A549 (cell line): ENCODE results near the gene ZNF282. TPM values are rescaled to one million over a fixed set of nuclear protein-coding genes. Genes with fewer than 3 reads are reported as not detected.

Experiments
- BHLHE40 ChIP-seq: IDR thresholded peaks from 2 replicates; pipeline ENCODE4 v1.6.1; 2012; ENCODE audit warnings: low read depth, low read length, inconsistent platforms
- CBX2 ChIP-seq: fragments of 200-600 bp; sonication (generic); IDR thresholded peaks from 2 replicates; pipeline ENCODE4 v1.6.1; 2016; ENCODE audit warnings: low read depth, mild to moderate bottlenecking, borderline replicate concordance
- CEBPB ChIP-seq, 2 experiments: fragments of >200 bp in 1 of 2; sonication (Bioruptor Twin) in 1 of 2; formaldehyde crosslinking in 1 of 2; IDR thresholded peaks; 2 replicates each; pipeline ENCODE4 v1.6.1; 2012 to 2016
- CHD2 ChIP-seq: fragments of 150-350 bp; IDR thresholded peaks from 2 replicates; pipeline ENCODE4 v1.6.1; 2014; ENCODE audit warnings: low read length; ENCODE audit not compliant: partially characterized antibody
- CHD4 ChIP-seq: fragments of 200-600 bp; sonication (generic); IDR thresholded peaks from 2 replicates; pipeline ENCODE4 v1.6.1; 2016; ENCODE audit warnings: antibody characterized with exemption, mild to moderate bottlenecking, borderline replicate concordance
- EHF ChIP-seq: fragments of 250-450 bp; sonication (Bioruptor Pico); IDR thresholded peaks from 2 replicates; pipeline ENCODE4 v1.5.0; 2020; ENCODE audit warnings: mild to moderate bottlenecking
- EHMT2 ChIP-seq: fragments of 200-600 bp; sonication (generic); IDR thresholded peaks from 2 replicates; pipeline ENCODE4 v1.6.1; 2016; ENCODE audit warnings: antibody characterized with exemption, low read depth, mild to moderate bottlenecking, moderate library complexity
- EP300 ChIP-seq, 2 experiments: fragments of >200 bp; sonication (Bioruptor Twin); formaldehyde crosslinking; IDR thresholded peaks; 2 replicates in 1 of 2; 3 replicates in 1 of 2; pipeline ENCODE4 v1.6.1; 2016 to 2017
- ESRRA ChIP-seq: fragments of 150-350 bp; IDR thresholded peaks from 2 replicates; pipeline ENCODE4 v1.6.1; 2014; ENCODE audit warnings: mild to moderate bottlenecking, low read length, borderline replicate concordance
- FOXS1 ChIP-seq: fragments of 250-450 bp; sonication (Bioruptor Pico); IDR thresholded peaks from 2 replicates; pipeline ENCODE4 v1.5.0; 2020; ENCODE audit warnings: mild to moderate bottlenecking, moderate library complexity
- HDAC2 ChIP-seq: fragments of 200-600 bp; sonication (generic); IDR thresholded peaks from 2 replicates; pipeline ENCODE4 v1.6.1; 2016
- HEYL ChIP-seq: fragments of 250-450 bp; sonication (Bioruptor Pico); IDR thresholded peaks from 2 replicates; pipeline ENCODE4 v1.8.0; 2021; ENCODE audit warnings: mild to moderate bottlenecking, moderate library complexity
- HOXB13 ChIP-seq: fragments of 250-450 bp; sonication (Bioruptor Pico); IDR thresholded peaks from 2 replicates; pipeline ENCODE4 v1.5.0; 2020; ENCODE audit warnings: low read depth, mild to moderate bottlenecking, moderate library complexity
- JUN ChIP-seq, 2 experiments: fragments of >200 bp; sonication (Bioruptor Twin); formaldehyde crosslinking; IDR thresholded peaks; 2 replicates in 1 of 2; 3 replicates in 1 of 2; pipeline ENCODE4 v1.6.1; 2016 to 2017
- KDM1A ChIP-seq: fragments of 200-600 bp; sonication (generic); IDR thresholded peaks from 2 replicates; pipeline ENCODE4 v1.6.1; 2016; ENCODE audit warnings: low read depth, mild to moderate bottlenecking
- KDM5A ChIP-seq: fragments of 200-600 bp; sonication (generic); IDR thresholded peaks from 2 replicates; pipeline ENCODE4 v1.6.1; 2016; ENCODE audit warnings: antibody characterized with exemption, mild to moderate bottlenecking
- MAFK ChIP-seq: fragments of 450-650 bp; IDR thresholded peaks from 2 replicates; pipeline ENCODE4 v1.6.1; 2014; ENCODE audit not compliant: partially characterized antibody
- MAZ ChIP-seq: fragments of 150-350 bp; IDR thresholded peaks from 2 replicates; pipeline ENCODE4 v1.6.1; 2014; ENCODE audit warnings: antibody characterized with exemption, low read depth, low read length, borderline replicate concordance
- POLR2A ChIP-seq: IDR thresholded peaks from 2 replicates; pipeline ENCODE4 v1.6.1; 2012; ENCODE audit warnings: mild to moderate bottlenecking, low read length
- POLR2AphosphoS2 ChIP-seq: conservative IDR thresholded peaks from 2 replicates; pipeline ENCODE4 v1.6.1; 2012; ENCODE audit warnings: low read length, improper control_type of control experiment, inconsistent platforms
- RAD21 ChIP-seq, 2 experiments: fragments of >200 bp in 1 of 2; sonication (Bioruptor Twin) in 1 of 2; formaldehyde crosslinking in 1 of 2; IDR thresholded peaks in 1 of 2; conservative IDR thresholded peaks in 1 of 2; 2 replicates in 1 of 2; 3 replicates in 1 of 2; pipeline ENCODE4 v1.6.1; 2012 to 2018; ENCODE audit warnings: inconsistent platforms in 1 of 2
- RARB ChIP-seq: fragments of 250-450 bp; sonication (Bioruptor Pico); IDR thresholded peaks from 2 replicates; pipeline ENCODE4 v1.8.0; 2021; ENCODE audit warnings: mild to moderate bottlenecking, moderate library complexity
- RCOR1 ChIP-seq: fragments of 150-350 bp; IDR thresholded peaks from 2 replicates; pipeline ENCODE4 v1.6.1; 2014; ENCODE audit warnings: antibody characterized with exemption, low read length, low read depth
- SMC3 ChIP-seq: fragments of >200 bp; sonication (Bioruptor Twin); formaldehyde crosslinking; IDR thresholded peaks from 3 replicates; pipeline ENCODE4 v1.6.1; 2018; ENCODE audit warnings: inconsistent platforms
- TFCP2L1 ChIP-seq: fragments of 250-450 bp; sonication (Bioruptor Pico); IDR thresholded peaks from 2 replicates; pipeline ENCODE4 v1.5.0; 2021; ENCODE audit warnings: mild to moderate bottlenecking
- TP53 ChIP-seq: fragments of 250-450 bp; sonication (Bioruptor Pico); IDR thresholded peaks from 2 replicates; pipeline ENCODE4 v1.5.0; 2021; ENCODE audit warnings: mild to moderate bottlenecking, moderate library complexity
- ZFP36 ChIP-seq: fragments of 450-650 bp; IDR thresholded peaks from 2 replicates; pipeline ENCODE4 v1.6.1; 2014; ENCODE audit warnings: borderline replicate concordance; ENCODE audit not compliant: partially characterized antibody
- polyA plus RNA-seq, 4 experiments: library from polyadenylated mRNA; depleted of rRNA in 3 of 4; stranded (reverse); fragments of >200 nt; fragmentation: RNase III in 1 of 4; extraction: RNeasy Plus Mini Kit Qiagen cat#74134 plus additional on column Dnase treatment in 1 of 4; gene quantifications; 2 replicates in 3 of 4; 3 replicates in 1 of 4; pipeline ENCODE4 v1.2.3, GENCODE V29; 2011 to 2017
- TF ChIP-seq, protein P1 (sequence below): fragments of 450-650 bp; IDR thresholded peaks from 2 replicates; pipeline ENCODE4 v1.6.1; 2014; ENCODE audit warnings: antibody characterized with exemption
- TF ChIP-seq, protein P2 (sequence below): fragments of >200 bp; sonication (Bioruptor Twin); formaldehyde crosslinking; IDR thresholded peaks from 3 replicates; pipeline ENCODE4 v1.5.1; 2016
- TF ChIP-seq, protein P3 (sequence below): IDR thresholded peaks from 2 replicates; pipeline ENCODE4 v1.6.1; 2012

The ZNF282 gene
- polyA plus RNA-seq, 2 of the 4 experiments (the other 2 are of a cell fraction), result 11.9 to 18.4 TPM

DNA sequence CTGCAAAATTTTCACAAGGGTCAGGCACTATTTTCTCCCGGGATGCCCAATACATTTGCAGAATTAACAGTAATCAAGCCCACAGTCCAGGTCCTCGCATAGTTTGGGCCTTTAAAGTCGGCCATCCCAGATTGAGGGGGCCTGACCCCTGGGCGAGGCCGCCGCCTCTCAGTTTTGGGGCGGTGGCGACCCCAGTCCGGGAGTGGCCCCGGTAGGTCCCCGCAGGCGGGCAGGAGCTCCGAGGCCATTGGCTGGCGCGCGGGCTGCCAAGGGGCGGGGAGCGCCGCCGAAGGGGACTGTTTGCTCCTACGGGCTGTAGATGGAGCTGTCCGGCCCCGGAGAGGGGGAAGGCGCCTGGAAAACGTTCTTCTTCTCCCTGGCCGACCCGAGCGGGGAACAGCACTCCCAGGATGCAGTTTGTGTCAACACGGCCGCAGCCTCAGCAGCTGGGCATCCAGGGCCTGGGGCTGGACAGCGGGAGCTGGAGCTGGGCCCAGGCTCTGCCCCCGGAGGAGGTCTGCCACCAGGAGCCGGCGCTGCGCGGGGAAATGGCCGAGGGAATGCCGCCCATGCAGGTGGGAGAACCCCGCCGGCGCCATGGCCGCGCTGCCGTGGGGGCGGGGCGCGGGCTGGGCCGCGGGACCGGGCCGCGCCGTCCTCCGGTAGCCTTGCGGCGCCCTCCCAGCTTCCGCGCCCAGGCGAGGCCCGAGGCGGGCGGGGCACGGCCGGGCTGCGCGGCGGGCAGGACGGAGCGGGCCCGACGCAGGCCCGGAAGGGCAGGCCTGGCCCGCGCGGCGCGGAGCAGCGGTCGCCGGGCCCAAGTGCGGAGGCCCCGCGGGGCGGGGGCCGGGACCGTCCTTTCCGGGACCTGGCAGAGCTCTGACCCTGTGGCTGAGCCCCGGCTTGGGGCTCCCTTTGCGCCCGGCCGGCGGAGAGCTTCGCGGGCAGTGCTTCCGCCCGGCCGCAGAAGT is at the start of gene ZNF282 (continued):
- TF ChIP-seq CHD4, result no peak
- TF ChIP-seq MAZ, result 0 out of 2 replicates have a peak, but pooled peaks have one; percentile 17
- TF ChIP-seq CEBPB (IDR thresholded peaks at IDR 0.05), result no peak
- no peak for TF ChIP-seq ZFP36
- TF ChIP-seq, protein P1, sequence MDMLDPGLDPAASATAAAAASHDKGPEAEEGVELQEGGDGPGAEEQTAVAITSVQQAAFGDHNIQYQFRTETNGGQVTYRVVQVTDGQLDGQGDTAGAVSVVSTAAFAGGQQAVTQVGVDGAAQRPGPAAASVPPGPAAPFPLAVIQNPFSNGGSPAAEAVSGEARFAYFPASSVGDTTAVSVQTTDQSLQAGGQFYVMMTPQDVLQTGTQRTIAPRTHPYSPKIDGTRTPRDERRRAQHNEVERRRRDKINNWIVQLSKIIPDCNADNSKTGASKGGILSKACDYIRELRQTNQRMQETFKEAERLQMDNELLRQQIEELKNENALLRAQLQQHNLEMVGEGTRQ, result no peak
- TF ChIP-seq, protein P2, sequence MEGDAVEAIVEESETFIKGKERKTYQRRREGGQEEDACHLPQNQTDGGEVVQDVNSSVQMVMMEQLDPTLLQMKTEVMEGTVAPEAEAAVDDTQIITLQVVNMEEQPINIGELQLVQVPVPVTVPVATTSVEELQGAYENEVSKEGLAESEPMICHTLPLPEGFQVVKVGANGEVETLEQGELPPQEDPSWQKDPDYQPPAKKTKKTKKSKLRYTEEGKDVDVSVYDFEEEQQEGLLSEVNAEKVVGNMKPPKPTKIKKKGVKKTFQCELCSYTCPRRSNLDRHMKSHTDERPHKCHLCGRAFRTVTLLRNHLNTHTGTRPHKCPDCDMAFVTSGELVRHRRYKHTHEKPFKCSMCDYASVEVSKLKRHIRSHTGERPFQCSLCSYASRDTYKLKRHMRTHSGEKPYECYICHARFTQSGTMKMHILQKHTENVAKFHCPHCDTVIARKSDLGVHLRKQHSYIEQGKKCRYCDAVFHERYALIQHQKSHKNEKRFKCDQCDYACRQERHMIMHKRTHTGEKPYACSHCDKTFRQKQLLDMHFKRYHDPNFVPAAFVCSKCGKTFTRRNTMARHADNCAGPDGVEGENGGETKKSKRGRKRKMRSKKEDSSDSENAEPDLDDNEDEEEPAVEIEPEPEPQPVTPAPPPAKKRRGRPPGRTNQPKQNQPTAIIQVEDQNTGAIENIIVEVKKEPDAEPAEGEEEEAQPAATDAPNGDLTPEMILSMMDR, result peak; percentile 71
- TF ChIP-seq JUN (IDR thresholded peaks at IDR 0.05), result peak; percentile 54 to 95; a peak in 4 of 5 replicates
- TF ChIP-seq BHLHE40, result no peak
- TF ChIP-seq KDM1A, result no peak
- no peak for TF ChIP-seq HEYL
- TF ChIP-seq RAD21 (conservative IDR thresholded peaks at IDR 0.05 in 1 of 2, IDR thresholded peaks at IDR 0.05 in 1 of 2), result peak; percentile 41 to 53; a peak in 4 of 5 replicates
- TF ChIP-seq POLR2AphosphoS2, result no peak
- TF ChIP-seq, protein P3, sequence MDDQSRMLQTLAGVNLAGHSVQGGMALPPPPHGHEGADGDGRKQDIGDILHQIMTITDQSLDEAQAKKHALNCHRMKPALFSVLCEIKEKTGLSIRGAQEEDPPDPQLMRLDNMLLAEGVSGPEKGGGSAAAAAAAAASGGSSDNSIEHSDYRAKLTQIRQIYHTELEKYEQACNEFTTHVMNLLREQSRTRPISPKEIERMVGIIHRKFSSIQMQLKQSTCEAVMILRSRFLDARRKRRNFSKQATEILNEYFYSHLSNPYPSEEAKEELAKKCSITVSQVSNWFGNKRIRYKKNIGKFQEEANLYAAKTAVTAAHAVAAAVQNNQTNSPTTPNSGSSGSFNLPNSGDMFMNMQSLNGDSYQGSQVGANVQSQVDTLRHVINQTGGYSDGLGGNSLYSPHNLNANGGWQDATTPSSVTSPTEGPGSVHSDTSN, result no peak
- TF ChIP-seq RARB (CRISPR knock-in tag), result no peak
- TF ChIP-seq FOXS1, result peak; percentile 87; the same call in 1 of the 2 replicates
- no peak for TF ChIP-seq RCOR1
- no peak for TF ChIP-seq MAFK
- TF ChIP-seq POLR2A, result peak; percentile 57
- TF ChIP-seq TP53, result no peak
- TF ChIP-seq CBX2, result no peak
- no peak for TF ChIP-seq EP300 (IDR thresholded peaks at IDR 0.05)
- TF ChIP-seq CHD2, result no peak
- TF ChIP-seq HDAC2, result no peak
- no peak for TF ChIP-seq EHF
- TF ChIP-seq ESRRA, result no peak
- no peak for TF ChIP-seq EHMT2
- peak; percentile 20; the same call in 2 of the 3 replicates for TF ChIP-seq SMC3
- no peak for TF ChIP-seq KDM5A
- TF ChIP-seq TFCP2L1 (CRISPR knock-in tag), result no peak
- no peak for TF ChIP-seq HOXB13 (CRISPR knock-in tag)
